ENCODE measurements around the gene LMAN2.
"Not testable (repeated sequence)": the region's sequence is repeated elsewhere in the genome, so short reads cannot be mapped to it uniquely, and the experiment has no call there.

Gene LMAN2

DNA sequence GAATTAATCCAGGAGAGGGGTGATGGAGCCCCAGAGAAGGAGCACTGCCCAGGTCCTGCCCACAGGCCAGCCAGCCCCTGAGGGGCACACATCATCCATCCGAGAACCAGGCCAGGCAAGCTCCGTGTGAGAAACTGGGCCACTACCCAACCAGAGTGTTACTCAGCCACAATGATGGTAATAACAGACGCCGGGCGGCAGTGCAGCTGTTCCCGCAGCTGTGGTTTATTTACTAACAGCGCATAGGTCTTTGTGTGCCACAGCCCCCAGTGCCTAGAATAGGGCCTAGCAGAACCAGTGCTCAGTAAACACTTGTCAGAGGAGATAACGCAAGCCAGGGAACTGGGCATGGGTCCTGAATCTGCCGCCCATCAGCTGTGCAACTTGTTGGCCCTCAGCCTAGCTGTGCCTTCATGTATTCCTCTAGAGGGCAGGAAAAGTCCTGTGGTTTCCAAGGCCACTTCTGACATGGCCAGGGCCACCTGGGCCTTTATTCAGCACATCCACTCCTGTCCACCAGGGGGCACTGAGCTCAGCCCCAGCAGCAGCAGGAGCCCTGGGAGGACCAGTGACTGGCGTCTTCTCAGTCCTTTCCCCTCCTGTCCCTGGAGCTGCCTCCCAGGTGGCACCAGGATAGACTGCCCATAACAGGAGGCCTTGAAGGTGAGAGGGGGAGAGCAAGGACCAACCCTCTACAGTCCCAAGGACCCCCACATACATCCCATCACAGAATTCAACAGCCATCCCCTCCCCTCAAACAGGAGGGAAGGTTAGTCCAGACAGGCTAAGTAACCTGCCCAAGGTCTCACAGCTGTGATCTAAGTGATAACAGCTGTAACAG, 41.9 kb downstream of the LMAN2 start:
- peak; percentile 33 for ATAC-seq (replicated peaks)
- Mint-ChIP-seq H3K4me3 (peak overlapping the region in 1 of 2 donors; percentile 39), H3K27ac (no peak overlapping the region), H3K27me3 (peaks cover 0 to 4% of the 10 kb centered on the region in 2 donors), H3K36me3 (peaks cover 11 to 32% of the 10 kb centered on the region in 2 donors), H3K4me1 (peaks cover 38 to 61% of the 10 kb centered on the region in 2 donors), H3K9me3 (no peaks in the 10 kb centered on the region)
- peak; percentile 56 for DNase-seq

GRCh38 chr5:177308740-177309139, 42.7 kb downstream of the LMAN2 start:
- no peak for DNase-seq
- Mint-ChIP-seq H3K27ac (no peak overlapping the region), H3K4me3 (no peak overlapping the region), H3K9me3 (no peaks in the 10 kb centered on the region), H3K4me1 (peaks cover 38 to 70% of the 10 kb centered on the region in 2 donors), H3K36me3 (peaks cover 11 to 38% of the 10 kb centered on the region in 2 donors), H3K27me3 (peaks cover 0 to 4% of the 10 kb centered on the region in 2 donors)
- no peak for ATAC-seq (replicated peaks)

DNA sequence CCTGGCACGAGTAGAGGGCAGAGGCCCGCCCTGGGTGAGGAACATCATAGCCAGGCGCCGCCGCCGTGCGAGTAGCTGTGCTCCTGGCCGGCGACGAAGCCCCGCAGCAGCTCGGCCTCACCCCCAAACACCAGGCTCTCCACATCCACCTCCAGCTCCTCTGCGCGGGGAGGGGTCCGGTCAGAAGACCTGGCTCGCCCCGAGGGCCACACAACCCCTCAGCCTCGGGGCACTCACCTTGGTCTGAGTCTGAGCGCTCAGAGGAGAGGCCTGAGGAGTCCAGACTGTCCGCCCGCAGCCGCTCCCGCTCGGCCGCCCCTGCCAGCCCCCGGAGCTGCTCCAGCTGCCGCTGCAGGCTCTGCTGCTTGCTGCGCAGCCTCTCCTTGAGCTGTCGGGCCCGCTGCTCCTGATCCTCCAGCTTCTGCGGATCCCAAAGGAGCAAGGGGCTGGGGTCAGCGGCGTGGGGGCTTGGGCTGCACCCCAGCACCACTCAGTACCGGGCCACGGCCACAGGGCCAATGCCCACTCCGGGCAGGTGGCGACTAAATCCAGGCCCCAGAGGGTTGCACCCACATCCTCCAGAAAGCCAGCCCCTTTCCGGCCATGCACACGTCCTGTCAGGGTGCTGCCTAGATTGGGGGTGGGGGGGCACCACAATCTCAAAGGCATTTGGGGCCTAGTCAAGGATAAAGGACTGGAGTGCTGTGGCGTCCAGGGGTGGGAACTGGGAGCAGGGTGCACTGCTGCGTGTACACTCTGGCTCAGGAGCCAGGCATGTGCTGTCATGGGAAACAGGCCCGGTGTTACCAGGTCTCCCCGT, 43.7 kb downstream of the LMAN2 start:
- DNase-seq (no peak), ATAC-seq (replicated peaks) (no peak)
- H3K4me1 Mint-ChIP-seq: peaks cover 37 to 73% of the 10 kb centered on the region in 2 donors
- H3K27ac Mint-ChIP-seq: no peak overlapping the region
- no peak overlapping the region for H3K4me3 Mint-ChIP-seq
- H3K9me3 Mint-ChIP-seq: no peaks in the 10 kb centered on the region
- peaks cover 14 to 38% of the 10 kb centered on the region in 2 donors for H3K36me3 Mint-ChIP-seq
- H3K27me3 Mint-ChIP-seq: peaks cover 0 to 4% of the 10 kb centered on the region in 2 donors

DNA sequence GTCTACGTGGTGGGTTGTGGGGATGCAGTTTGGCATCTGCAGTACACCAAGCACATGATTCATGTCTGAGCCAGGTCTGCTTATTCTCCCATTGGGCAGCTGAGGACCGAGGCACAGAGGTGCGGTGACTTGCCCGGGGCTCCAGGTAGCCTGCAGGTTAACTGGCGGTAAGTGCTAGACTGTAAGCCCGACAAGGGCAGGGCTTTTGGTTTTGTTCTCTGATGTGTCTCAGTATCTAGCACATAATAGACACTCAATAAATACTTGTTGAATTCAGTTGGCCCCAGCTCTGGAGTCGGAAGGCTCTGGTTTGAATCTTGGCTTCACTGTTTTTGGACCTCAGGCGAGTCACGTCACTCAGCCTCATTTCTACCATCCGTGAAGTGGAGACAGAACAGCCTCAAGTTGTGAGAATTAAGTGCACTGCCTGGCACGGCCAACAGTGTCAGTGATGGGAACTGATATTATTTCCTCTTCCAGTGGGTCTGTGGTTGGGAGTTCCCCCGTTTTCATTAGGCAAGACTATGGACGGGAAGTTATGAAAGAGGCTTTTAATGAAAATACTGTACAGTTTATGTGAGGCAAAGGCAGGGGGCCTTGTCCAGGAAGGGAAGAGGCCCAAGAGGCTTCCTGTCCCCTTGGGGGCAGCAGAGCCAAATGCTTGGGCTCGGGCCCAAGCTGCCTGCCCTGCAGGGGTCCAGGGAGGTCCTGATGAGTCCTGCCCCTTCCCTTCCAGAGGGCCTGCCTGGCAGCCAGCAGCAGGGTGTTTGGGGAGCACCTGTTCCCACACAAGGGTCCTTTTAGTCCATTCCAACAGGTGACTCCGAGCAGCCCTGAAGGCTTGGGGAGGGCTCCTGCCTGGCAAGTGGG, 44.6 kb downstream of the LMAN2 start:
- peaks cover 14 to 38% of the 10 kb centered on the region in 2 donors for H3K36me3 Mint-ChIP-seq
- H3K27me3 Mint-ChIP-seq: peaks cover 0 to 4% of the 10 kb centered on the region in 2 donors
- DNase-seq (no peak), ATAC-seq (replicated peaks) (no peak)
- H3K27ac Mint-ChIP-seq: peak overlapping the region; percentile 14
- no peak overlapping the region for H3K4me3 Mint-ChIP-seq
- no peaks in the 10 kb centered on the region for H3K9me3 Mint-ChIP-seq
- H3K4me1 Mint-ChIP-seq: peaks cover 40 to 73% of the 10 kb centered on the region in 2 donors

GRCh38 chr5:177306103-177306640, 45.3 kb downstream of the LMAN2 start:
- H3K27me3 Mint-ChIP-seq; DNase-seq; H3K9me3 Mint-ChIP-seq; ATAC-seq (replicated peaks): not testable (repeated sequence)
- Mint-ChIP-seq H3K36me3 (peaks cover 14 to 43% of the 10 kb centered on the region in 2 donors), H3K27ac (peak overlapping the region; percentile 14), H3K4me1 (peaks cover 44 to 73% of the 10 kb centered on the region in 2 donors), H3K4me3 (peak overlapping the region in 1 of 2 donors; percentile 25)

DNA sequence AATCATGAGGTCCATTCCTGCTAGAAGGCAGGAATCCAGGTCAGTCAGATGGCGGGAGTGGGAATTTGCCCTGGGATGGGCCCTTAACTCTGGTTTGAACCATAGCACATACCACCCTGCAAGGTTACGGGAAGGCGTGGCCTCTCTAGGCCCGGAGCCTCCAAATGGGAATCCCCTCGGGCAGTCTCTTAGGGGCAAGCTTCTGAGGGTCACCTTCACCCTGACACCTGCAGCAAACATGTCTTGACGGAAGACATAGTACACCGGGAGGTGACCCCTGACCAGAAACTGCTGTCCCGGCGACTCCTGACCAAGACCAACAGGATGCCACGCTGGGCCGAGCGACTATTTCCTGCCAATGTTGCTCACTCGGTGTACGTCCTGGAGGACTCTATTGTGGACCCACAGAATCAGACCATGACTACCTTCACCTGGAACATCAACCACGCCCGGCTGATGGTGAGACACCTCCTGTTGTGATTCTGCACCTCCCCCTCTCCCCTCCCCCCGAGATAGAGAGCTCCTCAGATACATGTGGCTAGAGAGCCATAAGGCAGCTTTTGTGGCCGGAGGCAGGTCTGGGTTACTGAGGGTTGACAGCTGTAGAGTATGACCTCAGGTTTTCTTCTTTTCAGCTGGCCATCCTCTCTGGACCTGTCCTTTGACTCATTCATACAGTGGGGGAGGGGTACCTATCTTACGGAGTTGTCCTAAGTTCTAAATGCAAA, 46.9 kb downstream of the LMAN2 start:
- peaks cover 16 to 42% of the 10 kb centered on the region in 2 donors for H3K36me3 Mint-ChIP-seq
- no peak for DNase-seq
- no peaks in the 10 kb centered on the region for H3K9me3 Mint-ChIP-seq
- peaks cover 48 to 74% of the 10 kb centered on the region in 2 donors for H3K4me1 Mint-ChIP-seq
- peak overlapping the region; percentile 89 to 90 for H3K4me3 Mint-ChIP-seq
- ATAC-seq (replicated peaks): no peak
- no peaks in the 10 kb centered on the region for H3K27me3 Mint-ChIP-seq
- peak overlapping the region; percentile 90 for H3K27ac Mint-ChIP-seq

DNA sequence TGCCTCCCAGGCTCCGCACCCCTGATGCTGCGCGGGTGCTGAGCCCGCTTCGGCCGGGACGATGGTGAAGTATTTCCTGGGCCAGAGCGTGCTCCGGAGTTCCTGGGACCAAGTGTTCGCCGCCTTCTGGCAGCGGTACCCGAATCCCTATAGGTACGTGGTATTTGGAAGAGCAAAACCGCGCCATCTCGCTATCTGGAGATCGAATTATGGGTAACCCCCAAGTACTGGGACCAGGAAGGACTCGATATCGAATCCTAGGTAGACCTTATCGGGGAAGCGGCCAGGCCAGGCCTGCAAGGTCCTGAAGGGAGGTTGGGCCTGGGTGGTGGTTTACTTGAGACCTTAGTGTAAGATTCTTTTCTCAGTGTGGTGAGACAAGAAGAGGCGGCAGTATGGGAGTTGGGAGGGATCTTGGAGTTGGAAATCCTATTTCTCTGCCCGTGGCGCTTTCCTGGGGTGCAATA, 47.5 kb downstream of the LMAN2 start:
- Mint-ChIP-seq H3K4me3 (peak overlapping the region; percentile 89 to 90), H3K36me3 (peaks cover 16 to 44% of the 10 kb centered on the region in 2 donors), H3K27me3 (no peaks in the 10 kb centered on the region), H3K27ac (peak overlapping the region; percentile 90), H3K9me3 (no peaks in the 10 kb centered on the region), H3K4me1 (peaks cover 49 to 80% of the 10 kb centered on the region in 2 donors)
- DNase-seq (no peak), ATAC-seq (replicated peaks) (no peak)

DNA sequence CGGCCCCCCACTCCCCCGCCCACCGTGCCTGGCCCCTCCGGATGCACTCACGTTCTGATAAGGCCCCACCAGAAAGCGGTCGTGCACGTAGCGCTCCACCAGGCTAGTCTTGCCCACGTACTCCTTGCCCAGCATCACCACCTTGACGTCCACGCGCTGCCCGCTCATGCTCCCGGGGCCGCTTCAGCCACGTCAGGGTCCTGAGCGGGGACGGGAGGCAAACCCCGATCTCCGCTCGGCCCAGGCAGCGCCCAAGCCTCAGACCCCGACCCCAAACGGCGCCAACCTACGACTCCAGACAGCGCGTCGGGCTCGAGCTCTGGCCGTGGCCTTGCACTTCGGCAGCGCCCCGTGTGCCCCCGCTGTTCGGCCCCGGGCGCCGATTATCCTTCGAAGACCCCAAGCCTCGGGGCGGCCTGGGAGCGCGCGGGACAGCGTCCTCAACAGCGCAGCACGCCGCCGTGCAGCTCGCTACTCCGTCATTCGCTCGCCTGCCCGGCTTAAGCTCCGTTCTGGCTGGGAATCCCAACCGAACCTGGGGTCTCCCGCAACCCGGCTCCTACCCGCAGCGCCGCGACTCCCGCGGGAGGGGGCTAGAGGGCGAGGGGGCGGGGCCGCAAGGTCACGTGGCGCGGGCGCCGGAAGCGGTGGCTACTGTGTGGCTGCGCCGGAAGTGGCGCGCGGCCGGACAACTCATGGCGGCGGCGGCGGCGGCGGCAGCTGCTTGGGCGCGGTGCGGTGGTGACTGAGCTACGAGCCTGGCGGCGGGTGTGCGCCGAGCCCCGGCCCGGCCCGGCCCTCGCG, 48.1 kb downstream of the LMAN2 start, which contains the start of the genes PRELID1 and RAB24:
Gene PRELID1 (plus strand): TSS at position 679 of the 804 bp plus-strand sequence. CDS start 187 bp downstream, outside the sequence.
Gene RAB24 (minus strand): TSS at position 599 of the 804 bp plus-strand sequence. CDS start 431 bp downstream, at position 168.
- ATAC-seq (replicated peaks) (peak; percentile 69 to 73), DNase-seq (peak; percentile 80)
- no peaks in the 10 kb centered on the region for H3K27me3 Mint-ChIP-seq
- H3K27ac Mint-ChIP-seq: peak within 1 kb of the TSS; percentile 90
- H3K4me3 Mint-ChIP-seq: peak within 1 kb of the TSS; percentile 89 to 90
- H3K9me3 Mint-ChIP-seq: no peaks in the 10 kb centered on the region
- peaks cover 52 to 83% of the 10 kb centered on the region in 2 donors for H3K4me1 Mint-ChIP-seq
- peaks cover 16 to 44% of the 10 kb centered on the region in 2 donors for H3K36me3 Mint-ChIP-seq

- no peaks in the 10 kb centered on the region for H3K9me3 Mint-ChIP-seq
- H3K4me1 Mint-ChIP-seq: peaks cover 55 to 83% of the 10 kb centered on the region in 2 donors
- peak overlapping the region; percentile 89 to 90 for H3K4me3 Mint-ChIP-seq
- peak overlapping the region; percentile 90 for H3K27ac Mint-ChIP-seq
- DNase-seq: no peak
- H3K36me3 Mint-ChIP-seq: peaks cover 20 to 50% of the 10 kb centered on the region in 2 donors
- H3K27me3 Mint-ChIP-seq: no peaks in the 10 kb centered on the region
- ATAC-seq (replicated peaks): no peak
Measured at GRCh38 chr5:177302354-177303110, 48.9 kb downstream of the LMAN2 start.

DNA sequence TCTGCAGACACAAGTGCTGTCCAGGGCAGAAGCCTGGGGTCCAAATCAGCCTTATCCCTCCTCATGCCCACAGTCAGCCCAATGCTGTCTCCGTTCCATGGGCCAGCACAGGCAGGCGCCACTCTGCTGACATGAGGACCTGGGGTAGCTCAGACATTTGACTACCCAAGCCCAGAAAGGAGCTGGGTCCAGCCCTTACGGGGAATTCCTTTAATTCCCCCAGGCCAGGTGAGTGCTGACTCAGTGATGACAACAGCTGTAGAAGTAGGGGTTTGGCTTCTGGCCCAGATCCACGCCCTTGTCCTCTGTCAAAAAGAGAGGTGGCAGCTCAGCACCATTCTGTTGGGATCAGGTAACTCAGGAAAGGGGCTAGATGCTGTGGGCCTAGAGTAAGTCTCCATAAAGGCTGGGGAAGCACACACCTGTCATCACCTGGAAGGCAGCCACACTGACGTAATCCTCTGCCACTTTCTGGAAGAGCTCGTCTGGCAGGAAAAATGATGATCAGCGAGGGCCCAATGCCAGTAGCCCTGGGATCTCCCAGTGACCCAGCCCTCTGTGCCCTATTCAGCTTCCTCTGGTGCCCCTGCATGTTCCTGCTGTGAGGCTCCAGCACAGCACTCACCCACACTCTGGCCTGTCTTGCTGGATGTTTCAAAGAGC, 49.8 kb downstream of the LMAN2 start:
- peak; percentile 39 for DNase-seq

GRCh38 chr5:177300951-177301350, 50.5 kb downstream of the LMAN2 start:
- Mint-ChIP-seq H3K4me1 (peaks cover 57 to 81% of the 10 kb centered on the region in 2 donors), H3K27ac (peak overlapping the region; percentile 84), H3K9me3 (no peaks in the 10 kb centered on the region), H3K27me3 (no peaks in the 10 kb centered on the region), H3K4me3 (peak overlapping the region in 1 of 2 donors; percentile 90), H3K36me3 (peaks cover 19 to 51% of the 10 kb centered on the region in 2 donors)
- ATAC-seq (replicated peaks) (no peak), DNase-seq (no peak)

More for the DNA sequence above, 49.8 kb downstream of the LMAN2 start:
- Mint-ChIP-seq H3K4me1 (peaks cover 56 to 81% of the 10 kb centered on the region in 2 donors), H3K27ac (peak overlapping the region; percentile 84), H3K4me3 (peak overlapping the region; percentile 89 to 90), H3K9me3 (no peaks in the 10 kb centered on the region), H3K27me3 (no peaks in the 10 kb centered on the region), H3K36me3 (peaks cover 19 to 52% of the 10 kb centered on the region in 2 donors)
- ATAC-seq (replicated peaks): peak in 1 of 2 donors; percentile 14

All from stimulated activated naive B cell treated with anti-CD40 and anti-IgM and Interleukin-4, amounts not matched to agents 10 μg/mL and 1 μg/mL and 100 μg/mL, for 72 hours (primary cell).